Hepatocyte (in vitro differentiated cells): ENCODE data around the gene CAV3. TPM values are rescaled to one million over a fixed set of nuclear protein-coding genes. Genes with fewer than 3 reads are reported as not detected.

Experiments used
- DNase-seq: peaks from one replicate; pipeline ENCODE4 v3.0.0-alpha.2; 2016; ENCODE audit warnings: low spot score
- H2AFZ ChIP-seq: fragments of 200-600 bp; sonication (generic); 2 replicates; pipeline ENCODE4 v1.6.0; 2016; ENCODE audit warnings: antibody characterized with exemption, mild to moderate bottlenecking
- H3K27ac ChIP-seq: fragments of 200-600 bp; sonication (generic); 2 replicates; pipeline ENCODE4 v1.5.1; 2016; ENCODE audit warnings: mild to moderate bottlenecking
- H3K27me3 ChIP-seq: fragments of 200-600 bp; sonication (generic); 2 replicates; pipeline ENCODE4 v1.6.1; 2016
- H3K36me3 ChIP-seq: fragments of 200-600 bp; sonication (generic); replicated peaks from 2 replicates; pipeline ENCODE4 v1.5.1; 2016; ENCODE audit warnings: low read depth; ENCODE audit not compliant: insufficient read depth
- H3K4me1 ChIP-seq: fragments of 200-600 bp; sonication (generic); 2 replicates; pipeline ENCODE4 v1.5.1; 2016; ENCODE audit warnings: mild to moderate bottlenecking, moderate library complexity; ENCODE audit not compliant: insufficient read depth
- H3K4me2 ChIP-seq: fragments of 200-600 bp; sonication (generic); 2 replicates; pipeline ENCODE4 v1.6.0; 2016
- H3K4me3 ChIP-seq: fragments of 200-600 bp; sonication (generic); 2 replicates; pipeline ENCODE4 v1.5.1; 2016; ENCODE audit warnings: mild to moderate bottlenecking
- H3K79me2 ChIP-seq: fragments of 200-600 bp; sonication (generic); 2 replicates; pipeline ENCODE4 v1.6.0; 2017; ENCODE audit warnings: mild to moderate bottlenecking
- H3K9me2 ChIP-seq: fragments of 200-600 bp; sonication (generic); replicated peaks from 2 replicates; pipeline ENCODE4 v1.6.0; 2017; ENCODE audit warnings: mild to moderate bottlenecking; ENCODE audit not compliant: insufficient read depth
- H3K9me3 ChIP-seq: fragments of 200-600 bp; sonication (generic); 2 replicates; pipeline ENCODE4 v1.5.1; 2016; ENCODE audit warnings: low read depth, mild to moderate bottlenecking
- H4K20me1 ChIP-seq: fragments of 200-600 bp; sonication (generic); 2 replicates; pipeline ENCODE4 v1.6.0; 2016; ENCODE audit warnings: mild to moderate bottlenecking; ENCODE audit not compliant: insufficient read depth, poor library complexity, severe bottlenecking
- EZH2 ChIP-seq: fragments of 200-600 bp; sonication (generic); IDR thresholded peaks from 2 replicates; pipeline ENCODE4 v1.6.1; 2016; ENCODE audit warnings: antibody characterized with exemption, mild to moderate bottlenecking, borderline replicate concordance
- EZH2phosphoT487 ChIP-seq: fragments of 200-600 bp; sonication (generic); IDR thresholded peaks from one replicate; pipeline ENCODE4 v1.6.1; 2018; ENCODE audit warnings: antibody characterized with exemption, mild to moderate bottlenecking, low read depth, moderate library complexity; ENCODE audit not compliant: unreplicated experiment, severe bottlenecking
- WGBS: methylation state at CpG from one replicate; pipeline ENCODE4 v1.1.6; 2016; ENCODE audit warnings: low lambda C conversion rate; ENCODE audit errors: missing lambda C conversion rate; 5-methylcytosine and 5-hydroxymethylcytosine counted together
- polyA plus RNA-seq: library from polyadenylated mRNA; unstranded; fragments of >200 nt; fragmentation: Nextera tagmentation; extraction: Ambion mirVana; gene quantifications from 2 replicates; pipeline ENCODE4 v1.2.1, GENCODE V29; 2016
- total RNA-seq: library from RNA; depleted of rRNA; stranded (reverse); fragments of >200 nt; gene quantifications from 2 replicates; pipeline ENCODE4 v1.2.3, GENCODE V29; 2014
- TF ChIP-seq, protein P1 (sequence below): fragments of 200-600 bp; sonication (generic); IDR thresholded peaks from 2 replicates; pipeline ENCODE4 v1.5.1; 2016; ENCODE audit warnings: antibody characterized with exemption, mild to moderate bottlenecking; ENCODE audit not compliant: poor library complexity

The CAV3 gene
- total and polyA plus RNA-seq, 2 experiments from 2014 or later = not detected

GRCh38 chr3:8727605-8728512 lies 5.7 kb upstream of the CAV3 start:
- DNase-seq = no peak
- no peaks in the 10 kb centered on the region for H3K79me2 ChIP-seq
- TF ChIP-seq, protein P1, sequence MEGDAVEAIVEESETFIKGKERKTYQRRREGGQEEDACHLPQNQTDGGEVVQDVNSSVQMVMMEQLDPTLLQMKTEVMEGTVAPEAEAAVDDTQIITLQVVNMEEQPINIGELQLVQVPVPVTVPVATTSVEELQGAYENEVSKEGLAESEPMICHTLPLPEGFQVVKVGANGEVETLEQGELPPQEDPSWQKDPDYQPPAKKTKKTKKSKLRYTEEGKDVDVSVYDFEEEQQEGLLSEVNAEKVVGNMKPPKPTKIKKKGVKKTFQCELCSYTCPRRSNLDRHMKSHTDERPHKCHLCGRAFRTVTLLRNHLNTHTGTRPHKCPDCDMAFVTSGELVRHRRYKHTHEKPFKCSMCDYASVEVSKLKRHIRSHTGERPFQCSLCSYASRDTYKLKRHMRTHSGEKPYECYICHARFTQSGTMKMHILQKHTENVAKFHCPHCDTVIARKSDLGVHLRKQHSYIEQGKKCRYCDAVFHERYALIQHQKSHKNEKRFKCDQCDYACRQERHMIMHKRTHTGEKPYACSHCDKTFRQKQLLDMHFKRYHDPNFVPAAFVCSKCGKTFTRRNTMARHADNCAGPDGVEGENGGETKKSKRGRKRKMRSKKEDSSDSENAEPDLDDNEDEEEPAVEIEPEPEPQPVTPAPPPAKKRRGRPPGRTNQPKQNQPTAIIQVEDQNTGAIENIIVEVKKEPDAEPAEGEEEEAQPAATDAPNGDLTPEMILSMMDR = no peak
- no peak for TF ChIP-seq EZH2phosphoT487
- TF ChIP-seq EZH2 = no peak
- no peaks in the 10 kb centered on the region for H3K36me3 ChIP-seq
- no peaks in the 10 kb centered on the region for H3K27me3 ChIP-seq
- WGBS = 83% methylated on average over 9 of the region's 9 CpGs
- H3K4me1 ChIP-seq = no peaks in the 10 kb centered on the region
- no peak overlapping the region for H3K4me2 ChIP-seq
- no peak overlapping the region for H2AFZ ChIP-seq
- no peaks in the 10 kb centered on the region for H3K9me3 ChIP-seq
- H3K9me2 ChIP-seq = no peaks in the 10 kb centered on the region
- H3K27ac ChIP-seq = no peak overlapping the region
- no peaks in the 10 kb centered on the region for H4K20me1 ChIP-seq
- no peak overlapping the region for H3K4me3 ChIP-seq

GRCh38 chr3:8729479-8729878 lies 4.1 kb upstream of the CAV3 start:
- Histone ChIP-seq H3K4me2 (no peak overlapping the region), H3K36me3 (no peaks in the 10 kb centered on the region), H4K20me1 (no peaks in the 10 kb centered on the region), H3K4me1 (peaks cover 3% of the 10 kb centered on the region), H3K27me3 (no peaks in the 10 kb centered on the region), H3K27ac (peak overlapping the region; percentile 34), H3K4me3 (no peak overlapping the region), H3K9me3 (no peaks in the 10 kb centered on the region), H3K9me2 (no peaks in the 10 kb centered on the region), H3K79me2 (no peaks in the 10 kb centered on the region), H2AFZ (no peak overlapping the region)
- 96% methylated on average over 3 of the region's 3 CpGs for WGBS
- TF ChIP-seq EZH2phosphoT487 (no peak), EZH2 (no peak)
- TF ChIP-seq, protein P1 = no peak
- DNase-seq = no peak

DNA sequence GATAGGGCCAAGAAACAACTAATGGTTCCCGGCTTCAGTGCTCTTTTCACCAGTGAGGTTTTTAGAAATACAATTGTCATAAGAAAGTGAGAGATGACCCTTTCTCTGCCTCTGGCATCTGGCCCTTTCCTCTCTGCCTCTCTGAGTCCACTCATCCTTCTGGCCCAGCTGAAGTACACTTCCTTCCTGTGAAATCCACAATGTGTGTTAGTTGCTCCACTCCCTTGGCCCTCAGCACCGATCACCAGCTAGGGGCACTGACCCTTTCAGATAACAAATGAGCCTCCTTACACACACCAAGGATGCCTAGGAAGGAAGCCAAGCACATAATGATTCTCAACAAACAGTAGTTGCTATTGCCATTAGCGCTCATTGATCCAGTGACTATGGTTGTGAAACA lies 2.9 kb upstream of the CAV3 start:
- TF ChIP-seq EZH2 = no peak
- TF ChIP-seq EZH2phosphoT487 = no peak
- TF ChIP-seq, protein P1 = no peak
- no peak for DNase-seq
- no peaks in the 10 kb centered on the region for H3K9me2 ChIP-seq
- no peak overlapping the region for H3K4me3 ChIP-seq
- no peaks in the 10 kb centered on the region for H3K36me3 ChIP-seq
- no peaks in the 10 kb centered on the region for H3K9me3 ChIP-seq
- no peak overlapping the region for H3K4me2 ChIP-seq
- H3K4me1 ChIP-seq = peaks cover 3% of the 10 kb centered on the region
- no peaks in the 10 kb centered on the region for H4K20me1 ChIP-seq
- H3K27ac ChIP-seq = peak overlapping the region; percentile 22
- no peaks in the 10 kb centered on the region for H3K79me2 ChIP-seq
- H2AFZ ChIP-seq = no peak overlapping the region
- H3K27me3 ChIP-seq = no peaks in the 10 kb centered on the region
- WGBS = 83% methylated on average over 3 of the region's 3 CpGs
